Gastrocnemius medialis (tissue), 4 donors: ENCODE results near the gene ARHGAP36.

Experiments used
- POLR2A ChIP-seq, 2 donors: fragments of 450-650 bp; IDR thresholded peaks; one replicate each; pipeline ENCODE4 v1.6.1; 2017; ENCODE audit warnings: antibody characterized with exemption in 2 of 2, mild to moderate bottlenecking in 2 of 2, moderate library complexity in 2 of 2
- TF ChIP-seq, protein P1 (sequence below), 5 experiments: fragments of 450-650 bp in 3 of 5; fragments of 200-600 bp in 2 of 5; sonication (generic) in 2 of 5; IDR thresholded peaks in 4 of 5; conservative IDR thresholded peaks in 1 of 5; 1 replicate in 4 of 5; 2 replicates in 1 of 5; pipeline ENCODE4 v1.5.1; 2016 to 2019; ENCODE audit warnings: antibody characterized with exemption in 5 of 5, mild to moderate bottlenecking in 3 of 5, moderate library complexity in 3 of 5

DNA sequence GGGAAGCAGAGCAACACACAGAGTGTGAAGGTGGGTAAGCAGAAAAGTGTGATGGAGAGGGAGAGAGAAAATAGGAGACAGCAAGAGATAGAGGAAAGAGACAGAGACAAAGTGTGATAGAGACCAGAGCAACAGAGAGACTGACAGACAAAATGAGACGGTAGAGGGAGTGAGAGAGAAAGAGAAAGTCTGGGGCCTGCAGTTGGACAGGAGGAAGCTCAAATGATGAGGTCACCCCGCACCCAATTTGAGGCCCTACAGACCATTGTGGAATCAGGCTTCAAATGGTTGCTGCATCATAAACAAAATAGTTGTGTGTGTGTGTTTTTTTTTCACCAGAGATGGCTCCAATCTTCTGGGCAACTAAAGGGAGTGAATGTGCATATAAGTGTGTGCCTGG is 48.0 kb upstream of the ARHGAP36 start:
- no peak for TF ChIP-seq POLR2A (IDR thresholded peaks at IDR 0.05)
- TF ChIP-seq, protein P1, sequence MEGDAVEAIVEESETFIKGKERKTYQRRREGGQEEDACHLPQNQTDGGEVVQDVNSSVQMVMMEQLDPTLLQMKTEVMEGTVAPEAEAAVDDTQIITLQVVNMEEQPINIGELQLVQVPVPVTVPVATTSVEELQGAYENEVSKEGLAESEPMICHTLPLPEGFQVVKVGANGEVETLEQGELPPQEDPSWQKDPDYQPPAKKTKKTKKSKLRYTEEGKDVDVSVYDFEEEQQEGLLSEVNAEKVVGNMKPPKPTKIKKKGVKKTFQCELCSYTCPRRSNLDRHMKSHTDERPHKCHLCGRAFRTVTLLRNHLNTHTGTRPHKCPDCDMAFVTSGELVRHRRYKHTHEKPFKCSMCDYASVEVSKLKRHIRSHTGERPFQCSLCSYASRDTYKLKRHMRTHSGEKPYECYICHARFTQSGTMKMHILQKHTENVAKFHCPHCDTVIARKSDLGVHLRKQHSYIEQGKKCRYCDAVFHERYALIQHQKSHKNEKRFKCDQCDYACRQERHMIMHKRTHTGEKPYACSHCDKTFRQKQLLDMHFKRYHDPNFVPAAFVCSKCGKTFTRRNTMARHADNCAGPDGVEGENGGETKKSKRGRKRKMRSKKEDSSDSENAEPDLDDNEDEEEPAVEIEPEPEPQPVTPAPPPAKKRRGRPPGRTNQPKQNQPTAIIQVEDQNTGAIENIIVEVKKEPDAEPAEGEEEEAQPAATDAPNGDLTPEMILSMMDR (IDR thresholded peaks at IDR 0.05 in 4 of 5, conservative IDR thresholded peaks at IDR 0.05 in 1 of 5), result no peak
